Right lobe of liver (tissue), 6 donors: Measurements from ENCODE around the gene NR5A2. TPM values are rescaled to one million over a fixed set of nuclear protein-coding genes. Genes with fewer than 3 reads are reported as not detected.

Experiments
- ATAC-seq, 4 donors: fragments of 200-7000 bp; cut with Tn5 transposase; one replicate each; pipeline ENCODE4 v1.9.1; 2020; ENCODE audit warnings: mild to moderate bottlenecking in 4 of 4, moderate library complexity in 4 of 4
- DNase-seq, 3 donors: peaks; one replicate each; pipeline ENCODE4 v3.0.0-alpha.2; 2020
- H3K27ac ChIP-seq, 3 donors: fragments of 200-600 bp; one replicate each; pipeline ENCODE4 v1.8.0; 2022
- H3K27me3 ChIP-seq, 2 donors: fragments of 200-600 bp; one replicate each; pipeline ENCODE4 v1.8.0; 2022
- H3K36me3 ChIP-seq, 4 donors: fragments of 200-600 bp; sonication (generic) in 1 of 4; one replicate each; pipeline versions ENCODE4 v1.5.1 to v1.8.0; 2017 to 2022; ENCODE audit warnings: control low read depth in 1 of 4
- H3K4me1 ChIP-seq, 4 donors: fragments of 200-600 bp; sonication (generic) in 1 of 4; one replicate each; pipeline versions ENCODE4 v1.5.1 to v1.8.0; 2017 to 2022; ENCODE audit warnings: control low read depth in 1 of 4
- H3K4me3 ChIP-seq, 3 donors: fragments of 200-600 bp; one replicate each; pipeline ENCODE4 v1.8.0; 2022
- H3K9me3 ChIP-seq, 4 donors: fragments of 200-600 bp; sonication (generic) in 1 of 4; one replicate each; pipeline versions ENCODE4 v1.5.1 to v1.8.0; 2017 to 2022; ENCODE audit warnings: control low read depth in 1 of 4
- POLR2A ChIP-seq: fragments of 450-650 bp; IDR thresholded peaks from one replicate; pipeline ENCODE4 v1.6.1; 2017; ENCODE audit warnings: antibody characterized with exemption, mild to moderate bottlenecking
- WGBS: methylation state at CpG from one replicate; pipeline ENCODE4 v1.1.6; 2018; ENCODE audit warnings: low coverage, low lambda C conversion rate; ENCODE audit not compliant: insufficient coverage; ENCODE audit errors: missing lambda C conversion rate; 5-methylcytosine and 5-hydroxymethylcytosine counted together
- intact Hi-C, 2 donors: fragments of 100-400 bp; cut with DNase I; formaldehyde crosslinking; loops; one replicate each; pipeline versions ENCODE4 v1.11.2 to v1.14.1; 2022
- total RNA-seq, 6 experiments: library from RNA; depleted of rRNA in 2 of 6; stranded (reverse); fragments of >200 nt in 2 of 6; fragmentation: NEBNext Ultra II Directional in 3 of 6; extraction: Animal tissue kit (Norgen Biotek cat#: 25700) in 3 of 6; gene quantifications; one replicate each; pipeline versions ENCODE4 v1.1.0 to v1.2.4, GENCODE V29; 2016 to 2023
- TF ChIP-seq, protein P1 (sequence below), 4 donors: fragments of 200-600 bp in 3 of 4; fragments of 450-650 bp in 1 of 4; IDR thresholded peaks; one replicate each; pipeline versions ENCODE4 v1.5.1 to v1.8.0; 2016 to 2022; ENCODE audit warnings: antibody characterized with exemption in 4 of 4, mild to moderate bottlenecking in 2 of 4
- donor health status: DM: no; HTN: yes; CAD: no.
- donor health status: DM: no; HTN: no; CAD: no.
- donor health status: DM: no; HTN: no; CAD: no.
- donor health status: DM: no; HTN: yes; CAD: no.
- donor health status: DM: no; HTN: yes; CAD: no.

Gene NR5A2
- total RNA-seq, 6 experiments from 2014 or later = 20.4 to 35.0 (median 28.5) TPM

DNA sequence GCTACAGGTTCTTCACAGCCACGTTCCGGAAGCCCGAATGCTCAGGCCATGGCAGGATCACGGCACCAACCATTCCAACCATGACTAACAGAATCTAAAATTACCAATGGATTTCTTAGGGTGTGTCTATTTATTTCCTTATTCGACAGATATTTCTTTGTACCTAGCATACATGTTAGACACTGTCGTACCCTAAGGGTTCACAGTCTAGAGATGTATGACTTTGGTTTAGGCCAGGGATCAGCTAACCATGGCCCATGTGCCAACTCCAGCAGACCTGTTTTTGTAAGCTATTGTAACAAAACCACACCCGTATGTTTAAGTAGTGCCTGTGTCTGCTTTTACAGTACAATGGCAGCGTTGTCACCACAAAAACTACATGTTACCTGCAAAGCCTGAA lies 167.0 kb downstream of the NR5A2 start:
- Histone ChIP-seq H3K9me3 (no peaks in the 10 kb centered on the region), H3K27ac (no peak overlapping the region), H3K4me3 (no peak overlapping the region), H3K36me3 (no peaks in the 10 kb centered on the region), H3K27me3 (no peaks in the 10 kb centered on the region), H3K4me1 (no peaks in the 10 kb centered on the region)
- ATAC-seq (no peak), DNase-seq (no peak)
- TF ChIP-seq, protein P1, sequence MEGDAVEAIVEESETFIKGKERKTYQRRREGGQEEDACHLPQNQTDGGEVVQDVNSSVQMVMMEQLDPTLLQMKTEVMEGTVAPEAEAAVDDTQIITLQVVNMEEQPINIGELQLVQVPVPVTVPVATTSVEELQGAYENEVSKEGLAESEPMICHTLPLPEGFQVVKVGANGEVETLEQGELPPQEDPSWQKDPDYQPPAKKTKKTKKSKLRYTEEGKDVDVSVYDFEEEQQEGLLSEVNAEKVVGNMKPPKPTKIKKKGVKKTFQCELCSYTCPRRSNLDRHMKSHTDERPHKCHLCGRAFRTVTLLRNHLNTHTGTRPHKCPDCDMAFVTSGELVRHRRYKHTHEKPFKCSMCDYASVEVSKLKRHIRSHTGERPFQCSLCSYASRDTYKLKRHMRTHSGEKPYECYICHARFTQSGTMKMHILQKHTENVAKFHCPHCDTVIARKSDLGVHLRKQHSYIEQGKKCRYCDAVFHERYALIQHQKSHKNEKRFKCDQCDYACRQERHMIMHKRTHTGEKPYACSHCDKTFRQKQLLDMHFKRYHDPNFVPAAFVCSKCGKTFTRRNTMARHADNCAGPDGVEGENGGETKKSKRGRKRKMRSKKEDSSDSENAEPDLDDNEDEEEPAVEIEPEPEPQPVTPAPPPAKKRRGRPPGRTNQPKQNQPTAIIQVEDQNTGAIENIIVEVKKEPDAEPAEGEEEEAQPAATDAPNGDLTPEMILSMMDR (IDR thresholded peaks at IDR 0.05) = no peak
- TF ChIP-seq POLR2A = no peak
- WGBS = 87% methylated on average over 2 of the region's 8 CpGs
- intact Hi-C loops = no loop called here

DNA sequence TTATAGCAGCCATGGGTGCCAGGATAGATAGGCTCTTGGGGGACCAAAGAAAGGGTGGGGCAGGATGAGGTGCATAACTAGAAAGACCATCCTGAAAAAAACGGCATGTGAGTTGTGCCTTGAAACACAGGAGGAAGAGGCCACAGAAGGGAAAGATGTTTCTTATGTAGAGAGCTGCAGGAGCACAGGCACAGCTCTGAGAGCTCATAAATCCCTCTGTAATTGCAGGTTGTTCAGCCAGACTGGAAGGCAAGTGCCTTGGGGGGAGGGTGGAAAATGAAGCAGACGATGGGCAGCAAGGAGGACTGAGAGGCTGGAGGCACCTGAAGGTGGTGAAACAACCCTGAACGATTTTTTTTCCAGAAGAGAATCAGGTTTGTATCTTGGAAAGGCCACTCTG lies 170.7 kb downstream of the NR5A2 start:
- Histone ChIP-seq H3K27me3 (no peaks in the 10 kb centered on the region), H3K4me3 (no peak overlapping the region), H3K36me3 (no peaks in the 10 kb centered on the region), H3K4me1 (no peaks in the 10 kb centered on the region), H3K27ac (no peak overlapping the region), H3K9me3 (no peaks in the 10 kb centered on the region)
- DNase-seq (no peak), ATAC-seq (no peak)
- intact Hi-C loops = no loop called here
- 47% methylated on average over 3 of the region's 3 CpGs for WGBS
- TF ChIP-seq POLR2A = no peak
- TF ChIP-seq, protein P1 (IDR thresholded peaks at IDR 0.05) = no peak

- intact Hi-C loops = no loop called here
- Histone ChIP-seq H3K4me3 (no peak overlapping the region), H3K4me1 (no peaks in the 10 kb centered on the region), H3K27ac (no peak overlapping the region), H3K36me3 (no peaks in the 10 kb centered on the region), H3K27me3 (no peaks in the 10 kb centered on the region), H3K9me3 (no peaks in the 10 kb centered on the region)
- TF ChIP-seq, protein P1 (IDR thresholded peaks at IDR 0.05) = no peak
- no peak for TF ChIP-seq POLR2A
- ATAC-seq (no peak), DNase-seq (no peak)
- 96% methylated on average over 5 of the region's 5 CpGs for WGBS
Observed at GRCh38 chr1:200205216-200205995, 177.9 kb downstream of the NR5A2 start.

GRCh38 chr1:200206340-200206739 lies 178.8 kb downstream of the NR5A2 start:
- no peaks in the 10 kb centered on the region for H3K36me3 ChIP-seq
- no peak overlapping the region for H3K4me3 ChIP-seq
- H3K9me3 ChIP-seq = no peaks in the 10 kb centered on the region
- TF ChIP-seq, protein P1 (IDR thresholded peaks at IDR 0.05) = no peak
- no peak for TF ChIP-seq POLR2A
- H3K27me3 ChIP-seq = no peaks in the 10 kb centered on the region
- DNase-seq = no peak
- 88% methylated on average over 3 of the region's 3 CpGs for WGBS
- no peak for ATAC-seq
- intact Hi-C loops = no loop called here
- no peak overlapping the region for H3K27ac ChIP-seq
- H3K4me1 ChIP-seq = no peaks in the 10 kb centered on the region
